Vagina (tissue), 2 donors: ENCODE measurements around the gene NSUN2. TPM values are rescaled to one million over a fixed set of nuclear protein-coding genes. Genes with fewer than 3 reads are reported as not detected.
"Not testable (repeated sequence)": the region's sequence is repeated elsewhere in the genome, so short reads cannot be mapped to it uniquely, and the experiment has no call there.

Experiments
- DNase-seq, 2 donors: peaks; one replicate each; pipeline ENCODE4 v3.0.0-alpha.2; 2017; ENCODE audit errors: extremely low spot score in 2 of 2
- H3K27ac ChIP-seq: fragments of 200-600 bp; sonication (generic); one replicate; pipeline ENCODE4 v1.5.1; 2019
- H3K27me3 ChIP-seq: fragments of 200-600 bp; sonication (generic); one replicate; pipeline ENCODE4 v1.5.1; 2019
- H3K36me3 ChIP-seq, 2 donors: fragments of 200-600 bp; sonication (generic); one replicate each; pipeline ENCODE4 v1.5.1; 2017 to 2019
- H3K4me1 ChIP-seq: fragments of 200-600 bp; sonication (generic); one replicate; pipeline ENCODE4 v1.5.1; 2019
- H3K4me3 ChIP-seq, 2 donors: fragments of 200-600 bp; sonication (generic); 1 replicate in 1 of 2; 2 replicates in 1 of 2; pipeline ENCODE4 v1.5.1; 2016 to 2019
- H3K9me3 ChIP-seq: fragments of 200-600 bp; sonication (generic); one replicate; pipeline ENCODE4 v1.5.1; 2019
- CTCF ChIP-seq, 3 experiments: fragments of 450-650 bp in 2 of 3; fragments of 200-600 bp in 1 of 3; sonication (generic) in 1 of 3; IDR thresholded peaks; one replicate each; pipeline ENCODE4 v1.5.1; 2017 to 2019; ENCODE audit warnings: antibody characterized with exemption in 3 of 3, mild to moderate bottlenecking in 2 of 3, moderate library complexity in 2 of 3
- POLR2A ChIP-seq, 2 donors: fragments of 450-650 bp; IDR thresholded peaks; one replicate each; pipeline ENCODE4 v1.6.1; 2017; ENCODE audit warnings: antibody characterized with exemption in 2 of 2, mild to moderate bottlenecking in 2 of 2, moderate library complexity in 2 of 2
- POLR2AphosphoS5 ChIP-seq, 2 donors: sonication (generic); formaldehyde crosslinking; IDR thresholded peaks; one replicate each; pipeline ENCODE4 v1.9.0; 2017; ENCODE audit warnings: antibody characterized with exemption in 2 of 2, mild to moderate bottlenecking in 2 of 2, low read depth in 1 of 2; ENCODE audit not compliant: insufficient read depth in 1 of 2
- intact Hi-C: fragments of 100-400 bp; cut with DNase I; formaldehyde crosslinking; loops from one replicate; pipeline ENCODE4 v1.15.1; 2023
- total RNA-seq: library from RNA; depleted of rRNA; stranded (reverse); fragments of >200 nt; gene quantifications from one replicate; pipeline ENCODE4 v1.2.3, GENCODE V29; 2016

NSUN2 gene
- total RNA-seq, 1 donor from 2014 or later: 43.2 TPM

GRCh38 chr5:6656680-6657079 lies 23.8 kb upstream of the NSUN2 start:
- H3K36me3 ChIP-seq: peaks cover 0 to 28% of the 10 kb centered on the region in 2 donors
- DNase-seq: no peak

GRCh38 chr5:6655432-6655831 lies 22.6 kb upstream of the NSUN2 start:
- no peak for TF ChIP-seq CTCF (IDR thresholded peaks at IDR 0.05)
- no peak for TF ChIP-seq POLR2A (IDR thresholded peaks at IDR 0.05)
- TF ChIP-seq POLR2AphosphoS5 (IDR thresholded peaks at IDR 0.05; ENCODE audit: insufficient read depth in 1 of 2, low read depth in 1 of 2): no peak
- DNase-seq: no peak
- no peaks in the 10 kb centered on the region for H3K4me1 ChIP-seq
- no peaks in the 10 kb centered on the region for H3K27me3 ChIP-seq
- intact Hi-C loops: no loop called here
- no peak overlapping the region for H3K27ac ChIP-seq
- H3K36me3 ChIP-seq: peaks cover 0 to 28% of the 10 kb centered on the region in 2 donors
- H3K4me3 ChIP-seq: no peak overlapping the region
- H3K9me3 ChIP-seq: no peaks in the 10 kb centered on the region

More at GRCh38 chr5:6656680-6657079, 23.8 kb upstream of the NSUN2 start:
- no peaks in the 10 kb centered on the region for H3K9me3 ChIP-seq
- no peak overlapping the region for H3K27ac ChIP-seq
- TF ChIP-seq POLR2A (IDR thresholded peaks at IDR 0.05) (no peak), CTCF (IDR thresholded peaks at IDR 0.05) (no peak), POLR2AphosphoS5 (IDR thresholded peaks at IDR 0.05; ENCODE audit: insufficient read depth in 1 of 2, low read depth in 1 of 2) (no peak)
- intact Hi-C loops: no loop called here
- no peaks in the 10 kb centered on the region for H3K4me1 ChIP-seq
- no peak overlapping the region for H3K4me3 ChIP-seq
- H3K27me3 ChIP-seq: no peaks in the 10 kb centered on the region

GRCh38 chr5:6652025-6652424 lies 19.2 kb upstream of the NSUN2 start:
- intact Hi-C loops: no loop called here
- no peaks in the 10 kb centered on the region for H3K4me1 ChIP-seq
- H3K27me3 ChIP-seq: no peaks in the 10 kb centered on the region
- no peak overlapping the region for H3K4me3 ChIP-seq
- no peaks in the 10 kb centered on the region for H3K9me3 ChIP-seq
- H3K36me3 ChIP-seq: peaks cover 0 to 20% of the 10 kb centered on the region in 2 donors
- no peak for TF ChIP-seq POLR2A (IDR thresholded peaks at IDR 0.05)
- TF ChIP-seq CTCF (IDR thresholded peaks at IDR 0.05): no peak
- no peak for TF ChIP-seq POLR2AphosphoS5 (IDR thresholded peaks at IDR 0.05; ENCODE audit: insufficient read depth in 1 of 2, low read depth in 1 of 2)
- no peak overlapping the region for H3K27ac ChIP-seq
- DNase-seq: no peak

- DNase-seq: no peak
- no peak overlapping the region for H3K4me3 ChIP-seq
- TF ChIP-seq POLR2A (IDR thresholded peaks at IDR 0.05) (no peak), CTCF (IDR thresholded peaks at IDR 0.05) (no peak), POLR2AphosphoS5 (IDR thresholded peaks at IDR 0.05; ENCODE audit: insufficient read depth in 1 of 2, low read depth in 1 of 2) (no peak)
- H3K27ac ChIP-seq: no peak overlapping the region
- no peaks in the 10 kb centered on the region for H3K36me3 ChIP-seq
- H3K27me3 ChIP-seq: no peaks in the 10 kb centered on the region
- no peaks in the 10 kb centered on the region for H3K4me1 ChIP-seq
- no peaks in the 10 kb centered on the region for H3K9me3 ChIP-seq
- intact Hi-C loops: no loop called here
Observed at GRCh38 chr5:6649681-6650080, 16.8 kb upstream of the NSUN2 start.

- Histone ChIP-seq H3K36me3 (no peaks in the 10 kb centered on the region), H3K27ac (no peak overlapping the region), H3K4me3 (no peak overlapping the region), H3K4me1 (no peaks in the 10 kb centered on the region), H3K9me3 (no peaks in the 10 kb centered on the region), H3K27me3 (no peaks in the 10 kb centered on the region)
- intact Hi-C loops: no loop called here
- DNase-seq: no peak
- no peak for TF ChIP-seq POLR2A (IDR thresholded peaks at IDR 0.05)
- no peak for TF ChIP-seq POLR2AphosphoS5 (IDR thresholded peaks at IDR 0.05; ENCODE audit: insufficient read depth in 1 of 2, low read depth in 1 of 2)
- TF ChIP-seq CTCF (IDR thresholded peaks at IDR 0.05): no peak
Observed at GRCh38 chr5:6649186-6649585, 16.3 kb upstream of the NSUN2 start.

- H3K27ac ChIP-seq, intact Hi-C loops, DNase-seq: not testable (repeated sequence)
Observed at GRCh38 chr5:6645571-6646362, 12.9 kb upstream of the NSUN2 start.

More at GRCh38 chr5:6645571-6646362, 12.9 kb upstream of the NSUN2 start:
- H3K27me3 ChIP-seq, H3K9me3 ChIP-seq, H3K4me3 ChIP-seq, H3K36me3 ChIP-seq, H3K4me1 ChIP-seq: not testable (repeated sequence)
